HG03039 (cell line): ENCODE data around the gene SLC4A2.

Experiments
- ATAC-seq: cut with Tn5 transposase; IDR thresholded peaks from one replicate; pipeline ENCODE4 v1.9.1; 2021; ENCODE audit warnings: mild to moderate bottlenecking, moderate library complexity; ENCODE audit not compliant: unreplicated experiment

The SLC4A2 gene

GRCh38 chr7:151045262-151045661 lies 14.1 kb upstream of the SLC4A2 start:
- ATAC-seq = no peak

- no peak for ATAC-seq
These were observed 13.4 kb upstream of the SLC4A2 start for GRCh38 chr7:151045967-151046366.

- no peak for ATAC-seq
These were observed 12.5 kb upstream of the SLC4A2 start for GRCh38 chr7:151046603-151047573.

GRCh38 chr7:151047976-151048815 lies 11.2 kb upstream of the SLC4A2 start, which contains the start of gene ASIC3:
Gene ASIC3, plus strand, starts transcription at chr7:151048531. Its CDS starts 355 bp downstream, at chr7:151048886.
- ATAC-seq = no peak

GRCh38 chr7:151048911-151049463 lies 10.4 kb upstream of the SLC4A2 start:
- no peak for ATAC-seq

- no peak for ATAC-seq
These were observed 8.3 kb upstream of the SLC4A2 start for GRCh38 chr7:151051108-151051507.

GRCh38 chr7:151053096-151053495 lies 6.3 kb upstream of the SLC4A2 start:
- no peak for ATAC-seq

GRCh38 chr7:151053751-151054150 lies 5.6 kb upstream of the SLC4A2 start:
- no peak for ATAC-seq

GRCh38 chr7:151056283-151056665 lies 3.1 kb upstream of the SLC4A2 start:
- no peak for ATAC-seq

GRCh38 chr7:151056666-151057505 lies 2.5 kb upstream of the SLC4A2 start:
- no peak for ATAC-seq

GRCh38 chr7:151057506-151057988 lies 1.8 kb upstream of the SLC4A2 start, which contains the start of gene CDK5:
Gene CDK5, minus strand, starts transcription at chr7:151057897. Its CDS starts 49 bp downstream, at chr7:151057848.
- ATAC-seq = peak; percentile 11

GRCh38 chr7:151057989-151058780 lies 1.2 kb upstream of the SLC4A2 start:
- ATAC-seq = peak; percentile 80

GRCh38 chr7:151058781-151059366 lies 515 bp upstream of the SLC4A2 start:
- ATAC-seq = no peak

GRCh38 chr7:151060113-151060415 lies 675 bp downstream of the SLC4A2 start:
- ATAC-seq = no peak

- ATAC-seq = no peak
These were observed 1.2 kb downstream of the SLC4A2 start for GRCh38 chr7:151060416-151061212.

GRCh38 chr7:151061213-151062110 lies 2.1 kb downstream of the SLC4A2 start:
- no peak for ATAC-seq

GRCh38 chr7:151062111-151062398 lies 2.7 kb downstream of the SLC4A2 start:
- ATAC-seq = no peak
